22Rv1 (cell line): ENCODE results near the gene GRIK4.

Experiments
- ZFX ChIP-seq: fragments of 450-650 bp; IDR thresholded peaks from 2 replicates; pipeline ENCODE4 v1.6.1; 2017; ENCODE audit warnings: antibody characterized with exemption, borderline replicate concordance
- TF ChIP-seq, protein P1 (sequence below): fragments of 450-650 bp; IDR thresholded peaks from 2 replicates; pipeline ENCODE4 v1.5.1; 2017; ENCODE audit warnings: mild to moderate bottlenecking

GRCh38 chr11:120918257-120918656, 406.7 kb downstream of the GRIK4 start:
- TF ChIP-seq, protein P1, sequence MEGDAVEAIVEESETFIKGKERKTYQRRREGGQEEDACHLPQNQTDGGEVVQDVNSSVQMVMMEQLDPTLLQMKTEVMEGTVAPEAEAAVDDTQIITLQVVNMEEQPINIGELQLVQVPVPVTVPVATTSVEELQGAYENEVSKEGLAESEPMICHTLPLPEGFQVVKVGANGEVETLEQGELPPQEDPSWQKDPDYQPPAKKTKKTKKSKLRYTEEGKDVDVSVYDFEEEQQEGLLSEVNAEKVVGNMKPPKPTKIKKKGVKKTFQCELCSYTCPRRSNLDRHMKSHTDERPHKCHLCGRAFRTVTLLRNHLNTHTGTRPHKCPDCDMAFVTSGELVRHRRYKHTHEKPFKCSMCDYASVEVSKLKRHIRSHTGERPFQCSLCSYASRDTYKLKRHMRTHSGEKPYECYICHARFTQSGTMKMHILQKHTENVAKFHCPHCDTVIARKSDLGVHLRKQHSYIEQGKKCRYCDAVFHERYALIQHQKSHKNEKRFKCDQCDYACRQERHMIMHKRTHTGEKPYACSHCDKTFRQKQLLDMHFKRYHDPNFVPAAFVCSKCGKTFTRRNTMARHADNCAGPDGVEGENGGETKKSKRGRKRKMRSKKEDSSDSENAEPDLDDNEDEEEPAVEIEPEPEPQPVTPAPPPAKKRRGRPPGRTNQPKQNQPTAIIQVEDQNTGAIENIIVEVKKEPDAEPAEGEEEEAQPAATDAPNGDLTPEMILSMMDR: no peak
- TF ChIP-seq ZFX: no peak
